GM21529 (cell line): Measurements from ENCODE around the gene ANXA4.
A peak's percentile ranks its signal among the peaks of the same experiment; 100 is the strongest.

ENCODE experiments used
- ATAC-seq: cut with Tn5 transposase; IDR thresholded peaks from one replicate; pipeline ENCODE4 v1.9.1; 2021; ENCODE audit not compliant: unreplicated experiment

ANXA4 gene

DNA sequence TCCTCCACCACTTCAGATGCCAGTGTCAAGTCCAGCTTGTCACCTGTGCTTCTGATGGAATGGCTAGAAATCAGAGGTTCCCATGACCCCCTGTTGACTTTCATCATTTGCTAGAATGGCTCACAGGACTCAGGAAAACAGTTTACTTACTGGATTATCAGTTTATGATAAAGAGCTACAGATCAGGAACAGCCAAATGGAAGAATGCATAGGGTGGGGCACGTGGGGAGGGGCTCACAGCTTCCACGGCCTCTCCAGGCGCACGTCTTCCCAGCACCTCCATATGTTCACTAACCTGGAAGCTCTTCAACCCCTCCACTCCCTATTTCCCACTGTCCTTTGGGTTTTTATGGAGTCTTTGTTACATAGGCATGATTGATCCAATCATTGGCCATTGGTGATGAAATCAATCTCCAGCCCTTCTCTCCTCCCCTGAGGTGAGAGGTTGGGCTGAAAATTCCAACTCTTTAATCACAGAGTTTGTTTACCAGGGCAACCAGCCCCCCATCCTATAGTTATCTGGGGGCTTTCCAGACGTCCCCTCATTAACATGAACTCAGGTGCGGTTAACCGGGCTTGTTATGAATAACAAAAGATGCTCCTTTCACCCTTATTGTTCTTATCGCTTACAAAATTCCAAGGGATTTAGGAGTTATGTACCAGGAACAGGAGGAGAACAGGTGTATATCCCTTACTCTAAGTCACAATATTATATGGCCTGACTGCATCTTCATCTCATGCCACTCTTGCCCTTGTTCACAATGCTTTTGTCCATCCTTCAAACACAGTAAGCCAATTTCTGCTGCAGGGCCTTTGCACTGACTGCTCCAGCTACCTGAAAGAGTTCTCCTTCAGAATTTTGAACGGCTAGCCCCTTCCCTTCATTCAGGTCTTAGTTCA lies 35.2 kb downstream of the ANXA4 start:
- no peak for ATAC-seq

DNA sequence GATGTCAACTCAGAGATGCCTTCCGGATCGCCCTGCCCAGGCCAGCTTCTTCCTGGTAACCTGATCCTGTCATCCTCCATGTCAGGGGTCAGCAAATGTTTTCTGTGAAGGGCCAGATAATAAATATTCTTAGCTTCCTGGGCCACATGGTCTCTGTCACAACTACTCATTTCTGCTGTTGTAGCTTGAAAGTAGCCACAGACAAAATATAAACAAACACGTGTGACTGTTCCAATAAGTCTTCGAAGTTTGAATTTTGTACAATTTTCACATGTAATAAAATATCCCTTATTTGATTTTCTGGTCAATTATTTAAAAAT lies 35.8 kb downstream of the ANXA4 start:
- ATAC-seq: no peak

DNA sequence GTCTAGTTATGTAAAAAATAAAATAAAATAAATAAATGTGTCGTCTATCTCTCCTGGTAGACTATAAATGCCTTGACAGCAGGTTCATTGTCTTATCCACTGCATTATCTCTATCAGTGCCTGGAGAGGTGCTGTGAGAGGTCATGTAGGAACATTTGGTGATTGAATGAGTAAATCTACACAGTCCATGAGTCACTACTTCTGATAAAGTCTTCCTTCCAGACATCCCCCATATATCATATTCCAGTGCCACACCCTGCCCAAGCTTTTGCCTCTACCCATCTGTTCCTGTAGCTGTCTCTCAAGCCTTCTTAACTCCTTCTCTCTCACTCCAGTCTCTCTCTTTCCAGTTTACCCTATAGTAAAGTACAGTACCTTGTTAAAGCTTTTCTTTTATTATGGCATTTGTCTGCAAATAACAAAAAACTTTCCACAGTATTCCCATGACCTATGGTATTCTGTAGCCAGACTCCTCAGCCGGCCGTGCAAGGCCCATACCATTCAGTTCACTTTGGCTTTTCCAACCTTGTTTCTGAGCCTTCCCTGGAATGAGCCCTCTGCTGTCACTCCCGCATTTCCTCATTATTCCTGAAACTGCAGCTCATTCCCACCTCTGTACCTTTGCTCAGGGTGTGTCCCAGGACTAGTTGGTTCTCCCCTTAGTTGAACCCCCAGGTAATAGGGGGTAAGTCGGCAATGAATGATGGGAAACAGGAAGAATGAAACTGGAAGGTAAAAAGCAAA lies 37.5 kb downstream of the ANXA4 start:
- ATAC-seq: no peak

DNA sequence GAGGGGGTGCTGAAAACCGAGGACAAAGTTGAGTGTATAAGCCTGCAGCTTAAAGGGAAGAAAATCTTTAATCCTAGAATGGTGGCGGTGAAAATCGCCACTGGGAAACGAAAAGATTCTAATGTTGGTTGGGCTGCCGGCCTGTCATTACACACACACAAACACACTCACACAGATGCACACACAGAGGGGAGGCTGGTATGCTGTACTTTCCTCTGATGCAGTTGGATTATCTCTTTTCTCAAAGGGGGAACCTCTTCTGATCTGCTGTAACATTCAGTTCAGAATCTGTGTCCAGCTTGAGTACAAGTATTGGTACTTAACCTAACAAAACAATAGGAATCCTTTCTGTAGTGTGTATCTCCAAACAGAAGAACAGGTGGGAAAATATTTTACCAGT lies 39.0 kb downstream of the ANXA4 start:
- no peak for ATAC-seq

DNA sequence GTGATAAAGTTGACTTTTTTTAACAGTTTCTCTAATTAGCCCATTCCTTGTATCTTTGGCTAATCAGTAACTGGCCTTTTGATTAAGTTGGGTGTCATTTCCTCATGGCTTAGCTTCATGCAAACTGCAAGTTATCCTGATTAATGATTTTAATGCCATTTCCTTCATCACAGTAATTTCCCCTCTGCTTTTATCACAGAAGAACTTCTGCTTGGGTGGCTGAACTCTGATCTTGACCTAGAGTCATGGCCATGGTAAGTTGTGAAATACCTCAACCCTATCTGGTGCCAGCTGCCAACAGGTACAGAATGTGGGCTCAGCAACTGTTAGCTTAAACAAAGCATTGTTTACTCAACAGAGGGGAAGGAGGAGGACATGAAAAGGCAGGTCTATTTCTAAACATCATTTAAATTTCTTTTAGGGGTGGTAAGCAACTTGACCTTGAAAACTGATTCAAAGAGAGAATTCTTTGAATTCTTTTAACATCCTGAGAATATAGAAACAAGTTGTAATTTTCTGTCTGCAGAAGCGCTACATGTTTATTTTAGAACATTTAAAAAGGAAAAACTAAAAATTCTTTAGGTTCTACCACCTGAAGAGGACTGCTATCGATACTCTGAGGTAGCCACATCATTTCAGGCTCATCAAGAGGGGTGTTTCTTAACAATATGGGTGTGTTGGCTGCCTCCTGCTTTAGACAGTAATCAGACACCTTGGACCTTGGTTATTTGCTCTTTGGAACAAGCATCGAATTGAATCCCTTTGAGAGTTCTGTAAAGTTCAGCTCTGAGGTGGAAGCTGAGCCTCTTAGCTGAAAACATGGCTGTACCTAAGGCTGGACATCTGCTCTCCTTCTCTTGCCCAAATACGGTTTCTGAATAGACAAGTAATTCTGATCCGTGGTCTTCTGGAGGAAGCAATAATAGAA lies 39.7 kb downstream of the ANXA4 start:
- no peak for ATAC-seq

DNA sequence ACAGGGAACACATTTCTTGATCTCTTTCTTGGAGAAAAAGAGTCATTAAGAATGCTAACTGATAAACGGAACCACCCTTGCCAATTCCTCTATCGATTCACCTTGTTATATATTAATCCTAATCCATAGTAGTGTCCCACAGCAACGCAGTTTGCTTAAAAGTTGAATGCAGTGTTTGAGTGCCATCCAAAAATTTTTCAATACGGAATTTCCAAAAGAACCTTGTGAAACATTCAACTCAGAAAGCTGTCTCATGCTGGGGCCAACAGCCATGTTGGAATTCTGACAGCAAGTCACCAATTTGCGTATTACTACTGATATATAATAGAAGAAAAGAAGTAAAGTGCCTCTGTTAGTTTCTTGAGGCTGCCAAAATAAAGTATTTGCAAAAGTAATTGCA lies 42.3 kb downstream of the ANXA4 start:
- ATAC-seq: no peak

DNA sequence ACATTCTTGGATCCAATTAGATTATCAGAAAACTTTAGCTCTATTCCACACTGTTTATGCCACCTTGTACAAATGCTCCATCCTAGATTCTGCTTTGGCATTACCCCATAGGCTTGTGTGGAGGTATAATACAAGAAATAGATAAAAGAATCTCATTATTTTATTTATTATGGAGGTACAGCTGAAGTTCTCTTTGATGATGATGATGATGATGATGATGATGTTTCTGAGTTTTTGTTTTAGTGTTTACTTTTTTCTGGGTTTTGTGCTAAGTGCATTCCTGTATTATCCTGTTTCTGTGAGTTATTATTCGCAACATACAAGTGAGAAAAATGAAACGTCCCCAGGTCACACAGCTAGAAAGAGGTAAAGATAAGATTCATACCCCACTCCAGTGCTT lies 43.4 kb downstream of the ANXA4 start:
- ATAC-seq: no peak

DNA sequence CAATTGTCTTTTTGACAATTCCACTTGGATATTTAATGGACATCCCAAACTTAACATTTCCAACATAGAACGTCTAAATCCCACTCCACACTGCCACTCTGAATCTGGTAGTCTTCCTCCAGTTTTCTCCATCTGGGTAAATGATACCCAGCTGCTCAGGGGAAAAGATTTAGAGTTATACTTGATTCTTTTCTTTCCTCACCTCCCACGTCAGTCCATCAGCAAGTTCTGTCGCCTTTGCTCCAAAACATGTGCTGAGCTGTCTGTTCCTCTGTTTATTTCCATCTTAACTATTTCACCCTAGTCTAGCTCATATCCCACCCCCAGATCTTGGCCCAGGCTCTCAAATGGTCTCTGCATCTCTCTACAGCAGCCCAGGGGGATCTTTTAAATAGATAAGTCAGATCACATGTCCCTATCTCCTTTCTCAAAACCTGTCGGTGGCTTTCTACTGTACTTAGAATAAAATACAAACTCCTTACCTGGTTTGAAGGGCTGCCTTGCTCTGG lies 44.2 kb downstream of the ANXA4 start:
- no peak for ATAC-seq

DNA sequence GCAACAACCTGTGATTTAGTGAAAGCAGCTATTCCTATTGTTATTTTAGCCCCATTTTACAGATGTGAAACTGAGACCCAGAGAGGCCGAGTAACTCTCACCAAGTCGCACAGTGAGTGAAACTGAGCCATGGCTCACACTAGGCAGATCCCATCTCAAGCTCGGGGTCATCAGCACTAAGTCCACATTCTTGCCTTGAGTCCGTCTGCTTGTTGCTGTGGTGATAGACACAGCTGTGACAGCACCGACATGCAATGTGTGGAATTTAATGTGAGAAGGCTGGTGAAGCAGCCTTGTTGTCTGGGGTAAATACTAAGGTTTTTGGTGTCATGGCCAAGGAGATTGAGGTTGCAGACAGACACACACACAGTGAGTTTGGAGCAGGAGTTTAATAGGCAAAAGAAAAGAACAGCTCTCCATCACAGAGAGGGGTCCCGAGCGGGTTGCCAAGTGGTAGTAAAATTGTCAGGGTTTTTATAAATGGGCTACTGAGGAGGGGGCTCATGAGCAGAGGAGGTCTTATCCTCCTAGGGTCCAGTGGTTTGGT lies 47.3 kb downstream of the ANXA4 start:
- ATAC-seq: peak; percentile 64

DNA sequence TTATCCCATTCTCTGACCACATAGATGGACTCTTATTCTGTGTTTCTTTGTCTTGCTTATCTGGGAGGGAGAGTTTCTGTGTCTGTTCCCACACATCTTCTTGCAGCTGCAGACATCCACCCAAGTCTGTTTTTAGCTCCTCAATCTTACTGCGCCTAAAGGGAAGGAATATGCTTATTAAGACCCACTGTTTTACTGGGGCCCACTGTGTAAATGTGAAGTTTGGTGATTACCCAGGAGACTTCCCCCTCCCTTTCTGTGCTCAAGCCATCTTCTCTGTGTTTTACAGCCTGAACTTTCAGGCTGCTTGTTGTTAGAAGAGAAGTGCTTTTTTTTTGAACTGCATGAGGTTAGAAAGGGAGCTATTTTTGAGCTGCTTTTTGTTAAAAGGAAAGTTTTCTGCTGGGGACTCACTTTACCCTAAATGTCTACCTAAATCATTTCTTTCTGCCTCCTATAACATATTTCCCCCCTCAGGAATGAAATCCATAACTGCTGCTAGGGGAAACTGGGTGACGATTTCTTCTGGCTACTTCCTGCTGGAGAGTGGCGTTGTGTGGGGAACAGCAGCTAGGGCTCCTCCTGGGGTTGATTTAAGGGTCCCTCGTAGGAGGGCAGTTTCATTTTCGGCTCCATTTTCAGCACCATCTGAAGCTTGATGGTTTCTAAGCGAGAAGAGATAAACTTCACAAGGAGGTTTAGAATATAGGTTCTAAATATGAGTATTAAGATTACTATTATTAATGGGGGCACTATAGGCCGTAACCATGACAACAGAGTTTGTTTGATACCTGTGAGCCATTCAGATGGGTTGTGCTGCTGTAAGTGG lies 48.1 kb downstream of the ANXA4 start:
- peak; percentile 53 for ATAC-seq

DNA sequence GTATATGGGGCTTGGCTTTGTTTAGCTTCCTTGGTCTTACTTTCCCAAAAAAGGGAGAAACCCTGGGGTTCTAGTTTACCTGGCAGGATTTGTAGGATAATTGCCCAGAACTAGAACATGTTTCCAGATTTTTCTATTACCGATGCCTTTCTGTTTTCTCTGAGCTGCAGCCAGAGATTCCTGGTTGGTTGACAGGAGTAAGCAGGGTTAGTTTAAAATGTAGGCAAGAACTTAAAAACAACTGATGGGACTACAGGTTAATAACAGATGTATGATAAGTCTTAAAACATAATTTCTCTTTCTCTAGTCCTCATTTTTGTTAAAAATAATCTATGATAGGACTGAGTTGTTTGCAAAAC lies 48.6 kb downstream of the ANXA4 start:
- ATAC-seq: no peak

DNA sequence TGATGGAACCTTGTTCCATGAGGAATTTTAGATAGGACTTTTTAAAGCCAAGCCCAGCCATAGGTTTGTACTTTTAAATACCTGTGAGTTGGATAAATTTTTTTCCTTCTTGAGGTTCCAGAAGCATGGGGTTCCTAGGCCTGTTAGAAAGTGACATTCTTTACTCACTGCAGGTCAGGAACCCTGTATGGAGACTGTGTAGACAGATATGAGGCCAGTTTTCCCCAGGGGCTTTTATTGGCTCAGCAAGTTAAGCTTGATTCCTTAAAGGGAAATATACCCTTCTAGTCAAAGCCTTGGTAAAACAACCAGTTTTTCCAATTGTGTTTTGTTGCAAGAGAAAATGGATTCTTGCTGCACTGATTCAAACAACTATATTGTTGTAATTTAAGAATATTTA lies 49.1 kb downstream of the ANXA4 start:
- ATAC-seq: no peak

DNA sequence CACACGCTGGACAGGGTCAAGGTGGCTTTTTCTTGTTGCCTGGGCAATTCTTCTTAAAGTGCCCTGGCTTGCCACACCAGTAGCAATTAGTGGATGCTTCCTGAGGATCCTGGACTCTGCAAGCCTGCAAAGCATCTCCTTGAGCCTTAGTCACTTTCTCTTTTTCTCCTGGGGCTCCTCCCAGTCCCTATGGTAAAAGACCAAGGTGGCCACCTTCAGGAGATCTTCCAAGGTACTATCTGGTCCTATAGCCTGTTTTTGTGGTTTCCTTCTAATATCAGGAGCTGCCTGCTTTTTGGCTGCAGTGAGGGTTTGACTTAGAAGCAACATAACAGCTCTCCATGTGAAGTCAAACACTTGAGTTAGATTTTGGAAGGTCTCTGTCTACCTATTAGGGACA lies 54.2 kb downstream of the ANXA4 start:
- ATAC-seq: no peak

DNA sequence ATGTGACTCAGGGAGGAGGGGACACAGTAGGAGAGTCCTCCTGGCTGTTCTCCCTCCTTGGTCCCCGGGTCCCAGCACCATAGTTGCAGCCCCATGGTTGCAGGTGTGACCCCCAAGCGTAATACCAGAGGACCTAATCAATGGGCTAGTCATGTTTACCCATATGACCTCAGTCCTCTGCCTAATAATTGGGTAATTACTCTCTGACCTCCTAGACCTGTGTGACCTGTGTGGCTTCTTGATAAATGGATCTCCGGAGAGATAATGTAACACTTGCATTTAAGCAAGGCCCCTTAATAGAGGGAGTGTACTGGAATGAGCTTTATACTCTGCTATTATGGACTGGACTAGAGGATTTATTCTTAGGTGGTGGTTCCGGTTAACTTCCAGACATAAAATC lies 55.3 kb downstream of the ANXA4 start:
- ATAC-seq: no peak

DNA sequence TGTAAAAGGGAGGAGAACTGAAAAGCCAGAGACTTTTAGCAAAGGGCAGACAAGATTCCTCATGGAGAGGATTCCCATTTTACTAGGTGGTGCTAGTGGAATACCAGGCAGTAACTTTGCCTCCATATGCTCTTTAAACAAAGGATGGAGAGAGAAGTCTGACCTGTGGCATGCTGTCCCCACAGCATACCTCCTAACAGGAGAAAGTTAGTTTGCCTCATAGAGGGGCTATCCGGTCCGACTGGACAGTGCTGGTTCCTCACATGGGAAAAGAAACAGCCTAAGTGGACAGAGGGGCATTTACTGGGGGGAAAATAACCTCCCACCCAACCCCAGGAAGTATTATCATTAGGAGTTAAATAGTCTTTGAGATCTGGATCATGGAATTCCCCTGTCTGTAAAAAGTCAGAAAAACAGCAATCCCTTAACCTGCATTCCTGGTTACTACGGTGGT lies 55.9 kb downstream of the ANXA4 start:
- no peak for ATAC-seq

DNA sequence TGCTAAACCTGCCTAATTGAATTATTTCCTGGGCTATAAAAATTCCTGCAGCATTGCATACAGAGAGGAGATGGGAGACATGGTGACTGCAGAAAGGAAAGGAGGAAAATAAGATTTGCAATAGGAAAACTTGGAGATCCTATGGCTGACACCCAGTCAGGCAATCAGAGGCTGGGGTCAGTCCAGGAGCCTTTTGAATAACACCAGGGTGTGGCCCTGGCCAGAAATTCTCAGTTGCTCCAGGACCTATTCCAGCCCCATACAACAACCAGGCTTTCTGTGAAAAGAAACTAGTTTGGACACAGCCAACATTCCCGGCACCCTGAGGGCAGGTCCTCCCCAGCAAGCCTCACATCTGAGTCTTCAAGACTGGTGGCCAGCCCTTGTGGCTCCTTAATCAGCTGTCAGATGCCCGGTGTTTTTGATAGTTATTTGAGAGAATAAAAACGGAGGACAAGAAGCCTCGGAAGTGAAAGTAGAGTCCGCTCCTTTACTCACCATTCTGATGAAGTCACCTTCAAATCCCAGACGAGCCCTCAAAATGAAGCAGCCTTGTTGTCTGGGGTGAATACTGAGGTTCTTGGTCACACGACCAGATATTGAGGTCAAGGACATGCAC lies 56.5 kb downstream of the ANXA4 start:
- ATAC-seq: peak; percentile 2

DNA sequence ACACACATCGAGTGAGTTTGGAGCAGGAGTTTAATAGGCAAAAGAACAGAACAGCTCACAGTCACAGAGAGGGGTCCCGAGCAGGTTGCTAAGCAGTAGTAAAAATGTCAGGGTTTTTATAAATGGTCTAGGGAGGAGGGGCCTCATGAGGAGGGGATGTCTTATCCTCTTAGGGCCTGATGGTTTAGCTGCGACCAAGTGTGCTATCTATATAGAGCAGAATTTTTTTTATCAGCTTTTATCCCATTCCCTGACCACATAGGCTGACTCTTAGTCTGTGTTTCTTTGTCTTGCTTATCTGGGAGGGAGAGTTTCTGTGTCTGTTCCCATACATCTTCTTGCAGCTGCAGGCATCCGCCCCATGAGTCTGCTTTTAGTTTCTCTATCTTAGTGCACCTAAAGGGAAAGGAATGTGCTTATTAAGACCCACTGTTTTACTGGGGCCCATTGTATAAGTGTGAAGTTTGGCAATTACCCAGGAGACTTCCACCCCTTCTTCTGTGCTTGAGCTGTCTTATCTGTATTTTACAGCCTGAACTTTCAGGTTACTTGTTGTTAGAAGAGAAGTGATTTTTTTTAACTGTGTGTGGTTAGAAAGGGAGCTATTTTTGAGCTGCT lies 57.1 kb downstream of the ANXA4 start:
- peak; percentile 48 for ATAC-seq

DNA sequence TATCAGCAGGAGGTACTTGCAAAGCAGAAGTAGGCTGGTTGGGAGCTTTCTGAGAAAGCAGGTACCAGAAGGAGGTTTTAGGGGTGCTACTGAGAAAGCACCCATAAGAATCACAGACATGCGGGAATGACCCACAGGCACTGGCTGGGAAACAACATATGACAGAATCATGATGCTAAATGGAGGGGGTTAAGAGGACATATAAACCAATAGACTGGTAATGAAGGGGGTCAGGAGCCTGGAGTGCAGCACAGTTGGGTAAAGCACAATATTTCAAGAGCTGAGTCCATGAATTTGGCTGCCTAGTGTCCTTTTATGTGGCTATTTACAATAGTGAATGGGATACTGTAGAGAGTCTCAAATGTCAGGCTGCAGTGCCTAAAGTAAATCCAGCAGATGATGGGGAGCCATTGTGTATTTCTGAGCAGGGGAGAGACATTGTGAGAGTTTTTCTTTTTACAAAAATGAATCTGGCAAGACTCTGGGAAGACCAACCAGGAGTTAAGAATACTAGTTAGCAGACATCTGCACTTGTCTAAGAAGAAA lies 59.9 kb downstream of the ANXA4 start:
- no peak for ATAC-seq
